Activated CD4-positive, CD25-positive, alpha-beta regulatory T cell treated with anti-CD3 and anti-CD28 coated beads, Interleukin-2, amount 50 U/mL, for 24 hours (primary cell): Measurements from ENCODE around the gene SSBP3.
"Not testable (repeated sequence)": the region's sequence is repeated elsewhere in the genome, so short reads cannot be mapped to it uniquely, and the experiment has no call there.

Source experiments
- ATAC-seq, 2 donors: fragments of 150-1000 bp; cut with Tn5 transposase; one replicate each; pipeline ENCODE4 v1.10.0; 2021; ENCODE audit warnings: mild to moderate bottlenecking in 1 of 2, moderate library complexity in 1 of 2

SSBP3 gene

GRCh38 chr1:54406339-54407153 is at the start of gene SSBP3:
SSBP3 (minus strand) TSS chr1:54406394.
- peak; percentile 92 to 94 for ATAC-seq

GRCh38 chr1:54453509-54453908 is 47.3 kb upstream of the SSBP3 start:
- no peak for ATAC-seq

- ATAC-seq: no peak
These were observed 46.8 kb upstream of the SSBP3 start for GRCh38 chr1:54453022-54453421.

- not testable (repeated sequence) for ATAC-seq
These were observed 43.2 kb upstream of the SSBP3 start for GRCh38 chr1:54449431-54449830.

GRCh38 chr1:54448801-54449200 is 42.6 kb upstream of the SSBP3 start:
- not testable (repeated sequence) for ATAC-seq

- ATAC-seq: not testable (repeated sequence)
These were observed 40.9 kb upstream of the SSBP3 start for GRCh38 chr1:54447081-54447480.

GRCh38 chr1:54442185-54442584 is 36.0 kb upstream of the SSBP3 start:
- no peak for ATAC-seq

- no peak for ATAC-seq
These were observed 33.5 kb upstream of the SSBP3 start for GRCh38 chr1:54439550-54440223.

- no peak for ATAC-seq
These were observed 31.6 kb upstream of the SSBP3 start for GRCh38 chr1:54437783-54438182.

- ATAC-seq: no peak
These were observed 30.6 kb upstream of the SSBP3 start for GRCh38 chr1:54436826-54437225.

- ATAC-seq: no peak
These were observed 23.6 kb upstream of the SSBP3 start for GRCh38 chr1:54429838-54430237.

- ATAC-seq: no peak
These were observed 22.8 kb upstream of the SSBP3 start for GRCh38 chr1:54428837-54429518.

- no peak for ATAC-seq
These were observed 19.0 kb upstream of the SSBP3 start for GRCh38 chr1:54425152-54425584.

GRCh38 chr1:54424398-54424797 is 18.2 kb upstream of the SSBP3 start:
- ATAC-seq: no peak

- ATAC-seq: no peak
These were observed 14.9 kb upstream of the SSBP3 start for GRCh38 chr1:54421101-54421504.

GRCh38 chr1:54418598-54418997 is 12.4 kb upstream of the SSBP3 start:
- not testable (repeated sequence) for ATAC-seq

GRCh38 chr1:54417123-54417522 is 10.9 kb upstream of the SSBP3 start:
- ATAC-seq: no peak

- no peak for ATAC-seq
These were observed 10.2 kb upstream of the SSBP3 start for GRCh38 chr1:54416435-54416834.

GRCh38 chr1:54415991-54416390 is 9.8 kb upstream of the SSBP3 start:
- no peak for ATAC-seq

GRCh38 chr1:54415533-54415932 is 9.3 kb upstream of the SSBP3 start:
- ATAC-seq: no peak

GRCh38 chr1:54413732-54414131 is 7.5 kb upstream of the SSBP3 start:
- no peak for ATAC-seq

- no peak for ATAC-seq
These were observed 7.1 kb upstream of the SSBP3 start for GRCh38 chr1:54413295-54413694.

- ATAC-seq: no peak
These were observed 4.2 kb upstream of the SSBP3 start for GRCh38 chr1:54410359-54410758.
